Peyer's patch (tissue), 4 donors: ENCODE measurements around the gene NAT16. TPM values are rescaled to one million over a fixed set of nuclear protein-coding genes. Genes with fewer than 3 reads are reported as not detected.

ENCODE experiments used
- DNase-seq, 3 donors: peaks; one replicate each; pipeline ENCODE4 v3.0.0-alpha.2; 2017 to 2019
- H3K27ac ChIP-seq, 4 donors: fragments of 200-600 bp; sonication (generic); one replicate each; pipeline ENCODE4 v1.5.1; 2016 to 2019
- H3K27me3 ChIP-seq, 2 donors: fragments of 200-600 bp; sonication (generic); one replicate each; pipeline ENCODE4 v1.5.1; 2019
- H3K36me3 ChIP-seq, 3 donors: fragments of 200-600 bp; sonication (generic); one replicate each; pipeline ENCODE4 v1.5.1; 2016 to 2019
- H3K4me1 ChIP-seq, 4 donors: fragments of 200-600 bp; sonication (generic); one replicate each; pipeline ENCODE4 v1.5.1; 2016 to 2019
- H3K4me3 ChIP-seq, 4 donors: fragments of 200-600 bp; sonication (generic); 1 replicate in 3 of 4; 2 replicates in 1 of 4; pipeline ENCODE4 v1.5.1; 2016 to 2019; ENCODE audit warnings: mild to moderate bottlenecking in 1 of 4
- H3K9me3 ChIP-seq, 4 donors: fragments of 200-600 bp; sonication (generic); one replicate each; pipeline ENCODE4 v1.5.1; 2016 to 2019; ENCODE audit warnings: mild to moderate bottlenecking in 1 of 4
- POLR2A ChIP-seq, 2 donors: fragments of 450-650 bp; IDR thresholded peaks; one replicate each; pipeline ENCODE4 v1.5.1; 2017; ENCODE audit warnings: antibody characterized with exemption in 2 of 2, mild to moderate bottlenecking in 2 of 2, moderate library complexity in 2 of 2
- total RNA-seq, 4 donors: library from RNA; depleted of rRNA; stranded (reverse); fragments of >200 nt; gene quantifications; one replicate each; pipeline ENCODE4 v1.1.0, GENCODE V29; 2016
- TF ChIP-seq, protein P1 (sequence below), 6 experiments: fragments of 450-650 bp in 4 of 6; fragments of 200-600 bp in 2 of 6; sonication (generic) in 1 of 6; IDR thresholded peaks; one replicate each; pipeline ENCODE4 v1.5.1; 2017 to 2019; ENCODE audit warnings: antibody characterized with exemption in 6 of 6, mild to moderate bottlenecking in 3 of 6, moderate library complexity in 1 of 6

NAT16 gene
- total RNA-seq, 4 donors from 2014 or later: 1.0 TPM; not detected in 3

DNA sequence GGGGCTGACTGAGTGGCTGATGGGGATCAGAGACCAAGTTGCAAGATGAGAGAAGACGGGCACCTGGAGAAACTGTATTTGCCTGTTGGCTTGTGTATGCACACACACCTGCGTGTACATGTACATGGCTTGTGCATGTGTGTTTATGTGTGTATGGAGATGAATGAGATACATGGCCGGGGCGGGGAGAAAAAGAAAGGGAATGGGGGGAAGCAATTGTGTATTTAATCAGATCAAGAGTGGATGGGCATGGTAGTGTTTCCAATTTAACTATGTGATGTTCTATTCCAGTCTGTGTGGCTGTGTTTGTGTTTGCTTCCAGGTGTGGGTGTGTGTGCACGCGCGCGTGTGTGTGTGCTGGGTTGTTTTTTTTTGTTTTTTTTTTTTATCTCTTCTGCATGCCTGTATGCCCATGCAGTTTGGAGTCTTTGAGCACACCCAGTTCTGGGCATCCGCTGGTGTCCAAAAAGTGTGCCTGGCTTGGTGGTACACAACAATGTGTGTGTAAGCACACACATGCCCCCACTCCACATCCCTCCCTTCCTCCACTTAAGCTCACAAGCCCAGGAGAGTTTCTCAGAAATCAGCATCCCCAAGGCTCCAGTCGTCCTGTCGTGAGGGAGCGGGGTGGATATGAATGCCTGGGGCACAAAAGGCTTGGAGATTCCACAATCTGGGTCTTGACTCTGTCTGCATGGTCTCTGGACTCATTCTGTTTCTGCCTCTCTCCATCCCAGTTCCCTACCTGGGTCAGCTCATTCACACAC, 12.3 kb downstream of the NAT16 start:
- no peak overlapping the region for H3K27ac ChIP-seq

DNA sequence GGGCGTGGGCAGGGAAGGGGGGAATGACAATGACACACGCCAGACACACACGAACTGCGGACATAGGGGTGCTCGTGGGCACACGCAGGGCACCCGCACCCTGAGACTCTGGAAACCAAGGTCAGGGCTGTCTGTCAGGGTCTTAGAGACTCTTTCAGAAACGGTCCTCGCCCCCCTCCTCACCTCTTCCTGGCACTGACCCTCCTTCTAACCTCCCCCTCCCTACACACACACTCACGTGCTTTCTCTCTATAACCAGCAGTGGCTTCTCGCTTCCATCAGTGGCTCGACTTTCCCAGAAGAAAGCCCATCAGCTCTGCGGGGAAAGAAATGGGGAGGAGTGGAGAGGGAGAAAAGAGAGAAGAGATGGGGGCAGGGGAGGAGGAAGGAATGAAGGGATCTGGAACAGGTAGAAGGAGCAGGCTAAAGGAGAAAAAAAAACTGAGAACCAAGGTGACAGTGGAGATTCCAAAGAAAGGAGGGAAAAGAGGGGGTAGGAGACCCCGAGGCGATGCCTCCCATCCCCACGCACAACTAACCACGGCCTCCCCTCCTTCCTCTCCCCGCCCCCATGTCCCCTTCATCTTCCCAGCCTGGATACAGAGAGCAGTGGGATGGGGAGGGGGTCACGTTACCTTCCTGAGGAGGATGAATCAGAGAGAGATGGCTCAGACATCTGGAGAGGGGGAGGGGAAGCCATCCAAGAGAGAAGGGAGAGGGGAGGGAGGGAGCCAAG, 13.0 kb downstream of the NAT16 start:
- Histone ChIP-seq H3K4me1 (peaks cover 3 to 69% (median 38%) of the 10 kb centered on the region in 4 donors), H3K36me3 (no peaks in the 10 kb centered on the region), H3K4me3 (no peak overlapping the region), H3K27ac (no peak overlapping the region), H3K27me3 (peaks cover 0 to 58% of the 10 kb centered on the region in 2 donors), H3K9me3 (peaks cover 0 to 4% (median 0%) of the 10 kb centered on the region in 4 donors)
- no peak for DNase-seq
- TF ChIP-seq, protein P1, sequence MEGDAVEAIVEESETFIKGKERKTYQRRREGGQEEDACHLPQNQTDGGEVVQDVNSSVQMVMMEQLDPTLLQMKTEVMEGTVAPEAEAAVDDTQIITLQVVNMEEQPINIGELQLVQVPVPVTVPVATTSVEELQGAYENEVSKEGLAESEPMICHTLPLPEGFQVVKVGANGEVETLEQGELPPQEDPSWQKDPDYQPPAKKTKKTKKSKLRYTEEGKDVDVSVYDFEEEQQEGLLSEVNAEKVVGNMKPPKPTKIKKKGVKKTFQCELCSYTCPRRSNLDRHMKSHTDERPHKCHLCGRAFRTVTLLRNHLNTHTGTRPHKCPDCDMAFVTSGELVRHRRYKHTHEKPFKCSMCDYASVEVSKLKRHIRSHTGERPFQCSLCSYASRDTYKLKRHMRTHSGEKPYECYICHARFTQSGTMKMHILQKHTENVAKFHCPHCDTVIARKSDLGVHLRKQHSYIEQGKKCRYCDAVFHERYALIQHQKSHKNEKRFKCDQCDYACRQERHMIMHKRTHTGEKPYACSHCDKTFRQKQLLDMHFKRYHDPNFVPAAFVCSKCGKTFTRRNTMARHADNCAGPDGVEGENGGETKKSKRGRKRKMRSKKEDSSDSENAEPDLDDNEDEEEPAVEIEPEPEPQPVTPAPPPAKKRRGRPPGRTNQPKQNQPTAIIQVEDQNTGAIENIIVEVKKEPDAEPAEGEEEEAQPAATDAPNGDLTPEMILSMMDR (IDR thresholded peaks at IDR 0.05): no peak
- TF ChIP-seq POLR2A (IDR thresholded peaks at IDR 0.05): no peak

More for the DNA sequence above, 12.3 kb downstream of the NAT16 start:
- peaks cover 0 to 6% (median 0%) of the 10 kb centered on the region in 4 donors for H3K9me3 ChIP-seq
- H3K36me3 ChIP-seq: no peaks in the 10 kb centered on the region
- H3K27me3 ChIP-seq: peaks cover 0 to 66% of the 10 kb centered on the region in 2 donors
- no peak overlapping the region for H3K4me3 ChIP-seq
- no peak for DNase-seq
- H3K4me1 ChIP-seq: peaks cover 3 to 69% (median 40%) of the 10 kb centered on the region in 4 donors
- no peak for TF ChIP-seq POLR2A (IDR thresholded peaks at IDR 0.05)
- TF ChIP-seq, protein P1 (IDR thresholded peaks at IDR 0.05): no peak

DNA sequence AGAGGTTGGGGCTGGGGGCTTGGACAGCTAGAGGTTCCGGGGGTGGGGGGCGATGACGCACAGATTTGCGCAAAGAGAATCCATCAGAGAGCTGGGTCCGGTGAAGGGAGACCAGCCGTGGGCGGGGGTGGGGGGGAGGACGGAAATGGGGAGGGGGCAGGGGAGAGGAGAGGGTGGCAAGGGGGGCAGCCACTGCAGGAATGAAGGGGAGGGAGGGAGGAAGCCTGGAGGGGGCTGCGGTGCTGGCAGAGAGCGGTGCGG, 13.5 kb downstream of the NAT16 start:
- TF ChIP-seq, protein P1 (IDR thresholded peaks at IDR 0.05): no peak
- Histone ChIP-seq H3K27me3 (peaks cover 0 to 53% of the 10 kb centered on the region in 2 donors), H3K36me3 (no peaks in the 10 kb centered on the region), H3K4me1 (peaks cover 3 to 65% (median 33%) of the 10 kb centered on the region in 4 donors), H3K9me3 (peaks cover 0 to 3% (median 0%) of the 10 kb centered on the region in 4 donors), H3K4me3 (no peak overlapping the region), H3K27ac (no peak overlapping the region)
- no peak for DNase-seq

DNA sequence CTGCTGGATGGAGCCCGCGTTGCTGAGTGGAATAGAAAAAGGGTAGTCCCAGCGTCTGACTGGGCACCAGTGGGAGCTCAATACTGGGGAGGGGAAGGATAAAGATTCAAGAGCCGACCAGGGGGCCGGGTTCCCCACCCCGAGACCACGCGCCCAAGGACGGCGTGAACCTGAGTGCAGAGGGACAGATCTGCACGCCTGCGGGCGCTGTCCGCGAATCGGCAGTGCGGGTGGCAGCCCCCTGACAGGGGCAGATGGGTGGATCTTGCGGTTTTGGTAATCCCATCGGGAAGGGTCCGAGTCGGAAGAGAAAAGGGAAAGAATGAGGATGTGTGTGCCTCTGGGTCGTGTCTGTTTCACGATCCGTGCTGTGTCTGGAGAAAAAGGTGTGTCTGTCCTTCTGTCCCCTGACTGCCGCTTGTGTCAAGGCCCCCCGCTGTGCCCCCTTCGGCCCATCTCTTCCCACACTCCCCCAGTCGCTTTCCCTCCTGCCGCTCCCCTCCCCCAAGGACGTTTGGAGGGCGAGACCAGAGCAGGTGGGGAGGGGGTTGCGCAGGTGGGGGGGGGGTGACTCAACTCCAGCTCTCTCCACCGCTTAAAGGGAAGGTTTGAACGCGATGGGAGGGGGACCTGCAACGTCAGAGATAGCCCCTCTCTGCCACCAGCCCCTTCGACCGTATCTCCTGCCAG, 14.0 kb downstream of the NAT16 start:
- H3K36me3 ChIP-seq: no peaks in the 10 kb centered on the region
- H3K4me3 ChIP-seq: peak overlapping the region in 1 of 4 donors; percentile 17
- no peak overlapping the region for H3K27ac ChIP-seq
- H3K27me3 ChIP-seq: peaks cover 0 to 49% of the 10 kb centered on the region in 2 donors
- TF ChIP-seq POLR2A (IDR thresholded peaks at IDR 0.05): no peak
- TF ChIP-seq, protein P1 (IDR thresholded peaks at IDR 0.05): no peak
- H3K4me1 ChIP-seq: peaks cover 3 to 62% (median 31%) of the 10 kb centered on the region in 4 donors
- no peak for DNase-seq
- peaks cover 0 to 3% (median 0%) of the 10 kb centered on the region in 4 donors for H3K9me3 ChIP-seq

DNA sequence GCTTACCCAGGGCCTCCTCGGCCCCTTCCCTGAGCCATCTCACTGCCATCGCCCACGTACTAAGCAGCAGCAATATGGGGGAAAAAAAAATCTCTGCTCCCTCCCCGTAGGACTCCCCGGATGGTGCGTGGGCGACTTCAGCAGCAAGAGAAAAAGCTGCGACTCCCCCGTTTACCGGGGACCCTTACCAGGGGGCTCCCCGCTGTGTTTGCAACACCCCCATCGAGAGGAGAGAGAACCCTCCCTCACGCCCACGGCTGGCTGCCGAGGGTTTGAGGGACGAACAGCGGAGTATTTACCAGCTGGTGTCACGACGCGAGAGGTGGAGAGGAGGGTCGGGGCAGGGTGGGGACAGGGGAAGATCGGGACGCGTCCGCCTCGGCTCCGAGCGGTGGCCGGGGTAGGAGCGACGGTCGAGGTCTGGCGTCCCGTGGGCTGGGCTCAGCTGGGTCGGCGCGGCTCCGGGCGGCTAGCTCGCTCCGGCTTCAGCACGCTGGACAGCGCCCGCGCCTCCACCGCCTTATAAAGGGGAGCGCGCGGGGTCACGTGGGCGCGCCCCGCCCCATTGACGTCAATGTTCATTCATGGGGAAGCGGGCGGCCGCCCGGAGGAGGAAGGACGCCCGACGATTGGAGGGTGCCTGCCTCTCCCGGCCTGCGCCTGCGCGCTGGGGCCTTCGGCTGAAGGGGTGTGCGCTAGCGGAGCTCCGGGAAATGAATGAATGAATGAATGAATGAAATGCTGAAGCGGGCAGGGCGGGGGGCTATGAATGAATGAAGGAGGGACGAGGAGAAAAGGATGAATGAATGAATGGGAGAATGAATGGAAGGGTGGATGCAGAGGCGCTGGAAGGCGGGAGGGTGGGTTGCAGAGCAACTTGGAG, 14.8 kb downstream of the NAT16 start, which contains the start of gene VGF:
Gene VGF, minus strand, starts transcription at position 495 of the 883 bp plus-strand sequence. CDS start 726 bp downstream, outside the sequence.
- H3K9me3 ChIP-seq: peaks cover 0 to 3% (median 0%) of the 10 kb centered on the region in 4 donors
- H3K27me3 ChIP-seq: peaks cover 0 to 42% of the 10 kb centered on the region in 2 donors
- H3K27ac ChIP-seq: no peak within 1 kb of the TSS
- DNase-seq: peak; percentile 86 to 96 (median 96)
- H3K4me1 ChIP-seq: peaks cover 3 to 58% (median 31%) of the 10 kb centered on the region in 4 donors
- TF ChIP-seq, protein P1 (IDR thresholded peaks at IDR 0.05): no peak
- no peak for TF ChIP-seq POLR2A (IDR thresholded peaks at IDR 0.05)
- H3K4me3 ChIP-seq: peak within 1 kb of the TSS in 2 of 4 donors; percentile 10 to 17
- H3K36me3 ChIP-seq: peaks cover 0 to 1% (median 0%) of the 10 kb centered on the region in 3 donors
